ENCODE measurements around the gene TUBB6. TPM values are rescaled to one million over a fixed set of nuclear protein-coding genes. Genes with fewer than 3 reads are reported as not detected.

Gene TUBB6
- total and polyA plus RNA-seq, 3 donors from 2014 or later, result 47.0 to 84.5 (median 65.1) TPM

GRCh38 chr18:12361770-12362378 lies 53.8 kb downstream of the TUBB6 start:
- WGBS, 2 donors, result 67 to 81% methylated on average over 3 of the region's 3 CpGs
- no peak for TF ChIP-seq POLR2A (IDR thresholded peaks at IDR 0.05)
- TF ChIP-seq, protein P1, sequence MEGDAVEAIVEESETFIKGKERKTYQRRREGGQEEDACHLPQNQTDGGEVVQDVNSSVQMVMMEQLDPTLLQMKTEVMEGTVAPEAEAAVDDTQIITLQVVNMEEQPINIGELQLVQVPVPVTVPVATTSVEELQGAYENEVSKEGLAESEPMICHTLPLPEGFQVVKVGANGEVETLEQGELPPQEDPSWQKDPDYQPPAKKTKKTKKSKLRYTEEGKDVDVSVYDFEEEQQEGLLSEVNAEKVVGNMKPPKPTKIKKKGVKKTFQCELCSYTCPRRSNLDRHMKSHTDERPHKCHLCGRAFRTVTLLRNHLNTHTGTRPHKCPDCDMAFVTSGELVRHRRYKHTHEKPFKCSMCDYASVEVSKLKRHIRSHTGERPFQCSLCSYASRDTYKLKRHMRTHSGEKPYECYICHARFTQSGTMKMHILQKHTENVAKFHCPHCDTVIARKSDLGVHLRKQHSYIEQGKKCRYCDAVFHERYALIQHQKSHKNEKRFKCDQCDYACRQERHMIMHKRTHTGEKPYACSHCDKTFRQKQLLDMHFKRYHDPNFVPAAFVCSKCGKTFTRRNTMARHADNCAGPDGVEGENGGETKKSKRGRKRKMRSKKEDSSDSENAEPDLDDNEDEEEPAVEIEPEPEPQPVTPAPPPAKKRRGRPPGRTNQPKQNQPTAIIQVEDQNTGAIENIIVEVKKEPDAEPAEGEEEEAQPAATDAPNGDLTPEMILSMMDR (IDR thresholded peaks at IDR 0.05), result no peak
- intact Hi-C loops (cut with DNase I; ENCODE audit: low total_unique reads), result no loop called here
- Histone ChIP-seq H3K27ac (no peak overlapping the region), H3K36me3 (ENCODE audit: low read depth, missing control alignments) (no peaks in the 10 kb centered on the region), H3K27me3 (no peaks in the 10 kb centered on the region), H3K9me3 (no peaks in the 10 kb centered on the region), H3K4me1 (no peaks in the 10 kb centered on the region), H3K4me3 (no peak overlapping the region)
- peak; percentile 28 for DNase-seq

DNA sequence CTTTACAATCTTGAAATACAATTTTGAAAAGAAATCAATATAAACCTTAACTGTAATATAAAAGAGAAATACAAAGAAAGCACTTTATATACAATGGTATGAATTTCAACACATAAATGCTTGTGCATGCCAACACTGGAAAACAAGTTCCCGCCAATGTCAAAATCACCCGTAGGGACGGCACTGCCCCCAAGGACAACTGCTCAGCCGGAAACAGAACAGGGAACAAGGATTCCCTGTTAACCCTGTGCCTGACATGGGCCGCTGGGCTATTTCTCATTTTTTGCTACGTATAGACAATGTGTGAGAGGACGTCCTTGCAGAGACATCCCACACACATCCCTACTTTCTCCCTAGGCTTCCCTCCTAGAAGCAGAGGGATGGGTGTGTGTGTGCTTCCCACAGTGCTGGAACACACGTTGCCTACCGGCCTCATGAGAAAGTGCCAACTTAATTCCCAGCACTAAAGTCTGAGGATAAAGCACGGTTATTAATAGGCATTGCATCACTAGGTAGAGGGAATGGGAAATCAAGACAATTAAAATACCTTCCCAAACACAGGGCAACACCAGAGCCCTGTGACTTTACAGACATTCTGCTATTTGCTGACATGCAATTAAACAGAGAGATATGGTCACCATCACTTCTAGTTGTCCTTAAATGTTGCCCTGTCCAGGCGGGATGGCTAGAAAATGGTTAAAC lies 54.6 kb downstream of the TUBB6 start:
- Histone ChIP-seq H3K4me3 (no peak overlapping the region), H3K36me3 (ENCODE audit: low read depth, missing control alignments) (no peaks in the 10 kb centered on the region), H3K27ac (no peak overlapping the region), H3K9me3 (no peaks in the 10 kb centered on the region), H3K27me3 (no peaks in the 10 kb centered on the region), H3K4me1 (no peaks in the 10 kb centered on the region)
- intact Hi-C loops (cut with DNase I; ENCODE audit: low total_unique reads), result no loop called here
- no peak for TF ChIP-seq POLR2A (IDR thresholded peaks at IDR 0.05)
- TF ChIP-seq, protein P1 (IDR thresholded peaks at IDR 0.05), result no peak
- no peak for DNase-seq
- WGBS, 2 donors, result 39 to 51% methylated on average over 11 of the region's 11 CpGs

- Histone ChIP-seq H3K27ac (no peak overlapping the region), H3K4me1 (no peaks in the 10 kb centered on the region), H3K36me3 (ENCODE audit: low read depth, missing control alignments) (no peaks in the 10 kb centered on the region), H3K4me3 (no peak overlapping the region), H3K9me3 (no peaks in the 10 kb centered on the region), H3K27me3 (no peaks in the 10 kb centered on the region)
- WGBS, 2 donors, result 93 to 96% methylated on average over 8 of the region's 8 CpGs
- no peak for DNase-seq
- intact Hi-C loops (cut with DNase I; ENCODE audit: low total_unique reads), result no loop called here
- TF ChIP-seq, protein P1 (IDR thresholded peaks at IDR 0.05), result no peak
- no peak for TF ChIP-seq POLR2A (IDR thresholded peaks at IDR 0.05)
Observed at GRCh38 chr18:12366379-12366778, 58.3 kb downstream of the TUBB6 start.

DNA sequence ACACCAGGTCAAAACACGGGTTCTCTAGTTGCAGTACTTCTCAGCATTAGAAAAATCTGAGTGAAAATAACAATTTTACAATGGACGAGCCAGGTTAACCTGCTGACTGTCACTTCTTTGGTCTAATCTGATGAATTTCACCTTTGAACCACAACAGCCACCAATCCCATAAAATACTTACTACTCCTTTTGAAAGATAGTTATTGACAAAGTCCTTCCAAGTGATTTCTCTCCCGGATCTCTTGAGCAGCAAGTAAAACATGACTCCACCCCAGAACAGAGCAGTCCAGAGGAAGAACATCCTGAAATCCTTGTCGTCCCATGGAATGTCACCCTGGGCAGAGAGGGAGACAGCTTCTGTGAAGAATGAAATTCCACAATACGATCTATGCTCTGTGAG lies 58.7 kb downstream of the TUBB6 start:
- 68 to 70% methylated on average over 5 of the region's 5 CpGs for WGBS, 2 donors
- Histone ChIP-seq H3K27ac (no peak overlapping the region), H3K27me3 (no peaks in the 10 kb centered on the region), H3K4me1 (no peaks in the 10 kb centered on the region), H3K9me3 (no peaks in the 10 kb centered on the region), H3K4me3 (no peak overlapping the region), H3K36me3 (ENCODE audit: low read depth, missing control alignments) (no peaks in the 10 kb centered on the region)
- no peak for DNase-seq
- intact Hi-C loops (cut with DNase I; ENCODE audit: low total_unique reads), result no loop called here
- TF ChIP-seq, protein P1 (IDR thresholded peaks at IDR 0.05), result no peak
- no peak for TF ChIP-seq POLR2A (IDR thresholded peaks at IDR 0.05)

DNA sequence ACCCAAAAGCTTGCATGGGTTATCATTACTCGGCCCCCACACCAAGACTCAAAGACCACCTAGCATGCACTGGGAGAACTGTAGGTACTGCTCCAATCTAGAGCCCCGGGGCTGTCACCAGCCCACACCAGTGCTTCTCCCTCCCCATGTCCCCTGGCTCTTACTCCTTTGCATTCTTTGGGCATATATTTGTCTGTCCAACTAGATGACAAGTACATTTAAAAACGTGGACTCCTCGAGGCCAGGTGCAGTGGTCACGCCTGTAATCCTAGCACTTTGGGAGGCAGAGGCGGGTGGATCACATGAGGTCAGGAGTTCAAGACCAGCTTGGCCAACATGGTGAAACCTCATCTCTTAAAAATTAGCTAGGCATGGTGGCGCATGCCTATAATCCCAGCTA lies 61.2 kb downstream of the TUBB6 start:
- H3K9me3 ChIP-seq, result no peaks in the 10 kb centered on the region
- H3K4me1 ChIP-seq, result peaks cover 5% of the 10 kb centered on the region
- no peaks in the 10 kb centered on the region for H3K27me3 ChIP-seq
- H3K27ac ChIP-seq, result no peak overlapping the region
- H3K36me3 ChIP-seq (ENCODE audit: low read depth, missing control alignments), result no peaks in the 10 kb centered on the region
- H3K4me3 ChIP-seq, result no peak overlapping the region
- TF ChIP-seq POLR2A (IDR thresholded peaks at IDR 0.05), result no peak
- TF ChIP-seq, protein P1 (IDR thresholded peaks at IDR 0.05), result no peak
- WGBS, 2 donors, result 90 to 93% methylated on average over 7 of the region's 7 CpGs
- DNase-seq, result no peak
- intact Hi-C loops (cut with DNase I; ENCODE audit: low total_unique reads), result no loop called here
